CMK (cell line): Measurements from ENCODE around the gene WASF2.
"Not testable (repeated sequence)": the region's sequence is repeated elsewhere in the genome, so short reads cannot be mapped to it uniquely, and the experiment has no call there.

Experiments used
- DNase-seq: peaks from one replicate; pipeline ENCODE4 v3.0.0-alpha.2; 2010; ENCODE audit warnings: low read depth

Gene WASF2

GRCh38 chr1:27521861-27522431 is 32.0 kb upstream of the WASF2 start:
- no peak for DNase-seq

DNA sequence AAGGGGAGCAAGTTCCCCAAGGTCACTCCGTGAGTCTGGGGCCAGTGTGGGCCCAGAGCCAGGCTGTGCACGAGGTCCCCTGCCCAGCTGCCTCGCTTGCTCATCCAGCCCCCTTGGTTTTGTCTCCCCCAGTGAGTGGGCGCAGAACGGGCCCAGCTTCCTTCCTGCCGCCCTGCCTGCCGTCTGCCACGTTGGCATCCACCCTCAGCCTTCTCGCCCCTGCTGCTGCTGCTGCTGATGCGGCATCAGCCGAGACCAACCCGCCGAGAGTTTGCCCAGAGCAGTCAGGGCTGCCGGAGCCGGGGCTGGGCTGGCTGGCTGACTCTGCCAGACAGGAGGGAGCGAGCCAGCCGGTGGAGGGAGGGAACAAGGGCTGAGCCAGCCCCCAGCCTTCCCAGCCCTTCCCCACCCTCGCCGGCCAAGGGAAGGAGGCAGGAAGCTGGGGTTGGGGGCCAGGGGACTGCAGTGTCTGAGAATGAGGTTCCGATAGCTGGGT is 31.4 kb upstream of the WASF2 start:
- DNase-seq = no peak

GRCh38 chr1:27520651-27521050 is 30.7 kb upstream of the WASF2 start:
- DNase-seq = no peak

GRCh38 chr1:27519331-27520258 is 29.6 kb upstream of the WASF2 start:
- no peak for DNase-seq

- DNase-seq = no peak
These were observed 28.8 kb upstream of the WASF2 start for GRCh38 chr1:27518808-27519207.

- no peak for DNase-seq
These were observed 28.1 kb upstream of the WASF2 start for GRCh38 chr1:27517907-27518718.

DNA sequence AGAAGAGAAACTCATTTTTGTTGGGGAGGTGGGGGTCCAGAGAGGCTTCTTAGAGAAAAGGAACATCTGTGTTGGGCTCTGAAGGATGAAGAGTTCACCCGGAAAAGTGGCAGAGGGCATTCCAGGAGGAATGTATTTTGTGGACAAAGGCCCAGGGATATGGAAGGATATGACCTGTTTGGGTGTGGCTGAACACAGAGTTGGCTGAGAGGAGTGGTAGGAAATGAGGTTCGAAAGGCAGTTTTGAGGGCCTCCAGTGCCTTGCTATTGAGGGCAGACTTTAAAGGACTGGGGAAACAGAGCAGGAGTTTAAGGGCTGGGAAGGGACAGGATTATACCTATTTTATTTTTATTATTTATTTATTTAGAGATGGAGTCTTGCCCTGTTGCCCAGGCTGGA is 27.3 kb upstream of the WASF2 start:
- DNase-seq = no peak

DNA sequence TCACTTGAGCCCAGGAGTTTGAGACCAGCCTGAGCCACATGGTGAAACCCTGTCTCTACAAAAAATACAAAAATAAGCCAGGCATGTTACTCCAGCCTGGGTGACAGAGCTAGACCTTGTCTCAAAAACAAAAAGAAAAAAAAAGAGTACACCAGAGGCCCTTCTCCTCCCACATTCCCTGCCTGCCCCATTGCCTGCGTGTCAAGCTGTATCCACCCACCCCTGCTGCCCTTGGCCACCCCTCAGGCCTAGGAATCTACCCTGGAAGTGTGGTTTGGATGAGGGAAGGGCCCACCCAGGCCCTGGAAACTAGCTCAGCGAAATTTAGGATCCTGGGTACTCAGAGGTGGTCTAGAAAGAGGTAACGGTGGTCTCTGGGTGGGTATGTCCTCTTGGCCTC is 25.7 kb upstream of the WASF2 start:
- no peak for DNase-seq

DNA sequence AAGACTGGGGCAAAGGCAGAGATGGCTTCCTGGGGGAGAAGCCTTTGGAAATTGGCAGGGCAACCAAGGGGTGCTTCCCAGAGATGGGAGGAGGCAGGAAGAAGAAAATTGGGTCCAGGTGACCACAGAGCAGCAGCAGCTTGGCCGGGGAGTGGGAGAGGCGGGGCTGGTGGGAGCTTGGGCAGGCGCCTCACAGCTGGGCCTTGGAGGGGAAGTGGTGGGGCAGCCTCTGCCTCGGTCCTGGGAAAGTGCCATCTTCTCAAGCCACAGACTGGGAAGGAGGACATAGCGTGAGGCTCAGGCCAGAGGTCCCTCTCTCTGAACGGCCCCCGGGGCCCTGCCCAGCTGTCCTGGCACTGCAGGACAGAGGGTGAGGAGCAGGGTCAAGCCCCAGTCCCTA is 24.0 kb upstream of the WASF2 start:
- DNase-seq = no peak

- DNase-seq = no peak
These were observed 23.6 kb upstream of the WASF2 start for GRCh38 chr1:27513528-27513927.

GRCh38 chr1:27509127-27510080 is 19.4 kb upstream of the WASF2 start:
- no peak for DNase-seq

DNA sequence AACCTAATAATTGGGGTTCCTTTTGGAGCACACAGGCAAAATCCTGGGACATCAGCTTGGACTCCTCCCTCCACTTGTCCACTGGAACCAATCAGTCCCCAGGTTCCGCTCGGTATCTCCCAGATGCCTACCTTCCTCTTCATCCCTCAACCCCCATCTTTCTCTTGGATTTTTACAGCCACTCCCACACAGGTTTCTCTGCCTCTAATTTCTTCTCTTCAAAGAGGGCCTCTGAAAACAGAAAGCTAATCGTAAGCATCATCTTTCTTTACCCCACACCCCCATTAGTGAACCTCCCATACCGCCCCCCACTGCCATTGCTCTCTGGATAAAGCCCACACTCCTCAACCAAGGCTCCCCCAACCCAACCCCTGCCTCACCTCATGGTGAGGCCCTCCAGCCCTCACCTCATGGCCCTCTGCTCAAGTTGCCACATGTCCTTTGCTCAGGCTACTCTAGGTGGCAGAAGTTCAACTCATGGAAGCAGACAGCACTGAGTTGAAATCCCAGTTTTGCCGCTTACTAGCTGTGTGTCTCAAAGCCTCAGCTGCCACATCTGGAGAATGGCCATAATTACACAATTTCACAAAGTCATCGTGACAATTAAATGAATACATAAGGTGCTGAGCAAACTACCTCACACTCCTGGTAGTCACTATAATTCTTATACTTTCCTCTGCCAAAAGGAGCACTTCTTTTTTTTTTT is 18.1 kb upstream of the WASF2 start:
- no peak for DNase-seq

DNA sequence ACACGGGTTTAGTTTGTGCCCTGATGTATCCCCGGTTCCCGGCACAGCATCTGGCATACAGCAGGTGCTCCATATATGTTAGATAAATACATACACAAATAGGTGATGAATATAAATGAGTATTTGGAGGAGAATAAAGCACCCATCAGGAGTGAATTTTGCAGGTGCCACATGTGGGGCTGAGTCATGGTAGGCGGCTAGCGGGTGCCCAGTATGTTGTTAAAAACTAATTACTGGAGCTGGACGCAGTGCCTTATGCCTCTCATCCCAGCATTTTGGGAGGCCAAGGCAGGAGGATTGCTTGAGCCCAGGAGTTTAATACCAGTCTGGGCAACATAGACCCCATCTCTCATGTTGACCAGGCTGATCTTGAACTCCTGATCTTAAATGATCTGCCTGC is 16.7 kb upstream of the WASF2 start:
- no peak for DNase-seq

GRCh38 chr1:27505420-27505680 is 15.4 kb upstream of the WASF2 start:
- DNase-seq = no peak

GRCh38 chr1:27504588-27505419 is 14.8 kb upstream of the WASF2 start:
- no peak for DNase-seq

DNA sequence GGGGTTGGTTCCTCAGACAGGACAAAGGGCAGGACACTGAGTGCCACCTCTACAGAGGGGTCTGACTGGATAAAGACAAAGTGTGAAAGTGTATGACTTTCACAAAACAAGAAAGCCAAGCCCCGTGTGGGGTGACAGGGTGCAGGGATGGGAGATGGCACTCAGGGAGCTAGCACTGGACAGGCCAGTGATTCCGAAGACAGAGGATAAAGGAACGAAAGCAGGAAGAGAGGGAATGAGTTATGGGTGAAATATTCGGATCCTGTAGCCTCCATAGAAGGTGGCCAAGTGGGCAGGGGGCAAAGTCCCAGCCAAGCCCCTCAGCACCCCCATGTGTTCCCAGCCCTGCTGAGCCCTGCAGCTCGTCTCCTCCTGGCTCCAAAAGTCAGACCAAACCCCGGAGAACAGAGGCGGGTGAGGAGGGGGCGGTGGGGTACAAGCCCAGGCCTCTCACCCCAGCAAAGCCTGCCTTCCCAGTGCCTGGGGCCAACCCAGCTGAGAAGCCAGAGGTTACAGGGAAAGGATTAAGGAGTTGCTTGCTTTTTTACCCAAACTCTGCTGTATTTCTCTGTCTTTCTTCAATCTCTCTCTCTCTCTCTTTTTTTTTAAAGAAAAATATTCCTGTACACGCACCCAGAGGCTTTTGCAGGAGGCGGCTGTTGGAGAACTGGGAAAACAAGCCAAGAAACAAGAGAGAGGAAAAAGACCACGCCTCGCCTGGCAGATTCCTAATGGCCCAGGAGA is 14.0 kb upstream of the WASF2 start:
- no peak for DNase-seq

DNA sequence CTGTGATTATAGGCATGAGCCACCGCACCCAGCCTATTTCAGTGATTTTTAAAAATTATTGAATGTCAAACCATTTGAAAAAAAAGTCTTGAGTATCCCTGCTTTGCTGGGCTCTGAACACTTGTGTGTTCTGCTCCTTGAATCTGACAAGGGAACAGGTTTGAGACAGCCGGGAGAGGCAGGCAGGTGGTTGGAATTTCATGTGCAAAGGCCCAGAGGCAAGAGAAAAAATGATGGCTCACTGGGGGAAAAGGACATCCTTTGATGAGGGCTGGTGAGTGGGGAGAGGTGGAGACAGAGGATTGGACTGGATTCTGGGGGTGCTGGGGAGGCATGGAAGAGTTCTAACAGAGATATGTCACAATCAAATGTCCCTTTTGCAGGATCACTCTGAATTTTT is 13.1 kb upstream of the WASF2 start:
- DNase-seq = no peak

DNA sequence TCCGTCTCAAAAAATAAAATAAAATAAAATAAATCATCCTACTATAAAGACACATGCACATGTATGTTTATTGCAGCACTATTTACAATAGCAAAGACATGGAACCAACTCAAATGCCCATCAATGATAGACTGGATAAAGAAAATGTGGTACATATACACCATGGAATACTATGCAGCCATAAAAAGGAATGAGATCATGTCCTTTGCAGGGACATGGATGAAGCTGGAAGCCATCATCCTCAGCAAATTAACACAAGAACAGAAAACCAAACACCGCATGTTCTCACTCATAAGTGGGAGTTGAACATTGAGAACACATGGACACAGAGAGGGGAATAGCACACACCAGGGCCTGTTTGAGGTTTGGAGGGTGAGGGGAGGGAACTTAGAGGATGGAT is 11.2 kb upstream of the WASF2 start:
- not testable (repeated sequence) for DNase-seq

GRCh38 chr1:27499142-27499541 is 9.2 kb upstream of the WASF2 start:
- DNase-seq = no peak
